CD4-positive, alpha-beta T cell (primary cell): ENCODE data around the gene REEP6. TPM values are rescaled to one million over a fixed set of nuclear protein-coding genes. Genes with fewer than 3 reads are reported as not detected.

Experiments used
- ATAC-seq: fragments of 200-7000 bp; cut with Tn5 transposase; one replicate; pipeline ENCODE4 v1.10.0; 2022; ENCODE audit warnings: mild to moderate bottlenecking; ENCODE audit not compliant: poor library complexity
- CTCF ChIA-PET: fragments of 350-600 bp; sonication (Branson Sonifier 250); formaldehyde crosslinking; loops from one replicate; lab custom pipeline; 2021; ENCODE audit warnings: antibody characterized with exemption, inconsistent platforms; lab: Charles Lee
- POLR2A ChIA-PET: fragments of 350-600 bp; sonication (Branson Sonifier 250); formaldehyde crosslinking; loops from one replicate; lab custom pipeline; 2021; ENCODE audit warnings: antibody characterized with exemption, inconsistent platforms; lab: Charles Lee
- DNase-seq, 14 experiments: peaks; one replicate each; pipeline ENCODE4 v3.0.0-alpha.2; 2013 to 2020; ENCODE audit warnings: mixed read lengths in 2 of 14
- H3K27ac ChIP-seq, 2 donors: one replicate each; pipeline versions ENCODE4 v1.5.1 to v1.7.0; 2013; ENCODE audit warnings: low read length in 2 of 2, low read depth in 1 of 2, mild to moderate bottlenecking in 1 of 2
- H3K27me3 ChIP-seq, 2 experiments: 1 replicate in 1 of 2; 2 replicates in 1 of 2; pipeline versions ENCODE4 v1.6.1 to v1.7.0; 2013; ENCODE audit warnings: low read length in 2 of 2, control low read depth in 1 of 2, mild to moderate bottlenecking in 1 of 2, moderate library complexity in 1 of 2; ENCODE audit not compliant: insufficient read depth in 2 of 2, control insufficient read depth in 1 of 2
- H3K36me3 ChIP-seq: one replicate; pipeline ENCODE4 v1.6.1; 2013; ENCODE audit warnings: low read length, control low read depth; ENCODE audit not compliant: insufficient read depth
- H3K4me1 ChIP-seq: one replicate; pipeline ENCODE4 v1.6.1; 2013; ENCODE audit warnings: low read length, control low read depth; ENCODE audit not compliant: insufficient read depth
- H3K4me3 ChIP-seq: one replicate; pipeline ENCODE4 v1.5.1; 2013; ENCODE audit warnings: mild to moderate bottlenecking, low read length, moderate library complexity
- H3K9me3 ChIP-seq, 2 experiments: 1 replicate in 1 of 2; 2 replicates in 1 of 2; pipeline versions ENCODE4 v1.6.1 to v1.7.0; 2013; ENCODE audit warnings: low read length in 2 of 2, mild to moderate bottlenecking in 2 of 2, control low read depth in 1 of 2, moderate library complexity in 1 of 2; ENCODE audit not compliant: control insufficient read depth in 1 of 2, insufficient read depth in 1 of 2
- H3K27ac Mint-ChIP-seq: one replicate; pipeline ENCODE4 v1.8.0; 2020; ENCODE audit warnings: mixed read lengths
- H3K27me3 Mint-ChIP-seq: one replicate; pipeline ENCODE4 v1.8.0; 2021; ENCODE audit warnings: mixed read lengths
- H3K36me3 Mint-ChIP-seq: one replicate; pipeline ENCODE4 v1.8.0; 2021; ENCODE audit warnings: low read depth, mixed read lengths
- H3K4me1 Mint-ChIP-seq: one replicate; pipeline ENCODE4 v1.8.0; 2021; ENCODE audit warnings: low read depth, mixed read lengths
- H3K4me3 Mint-ChIP-seq: one replicate; pipeline ENCODE4 v1.8.0; 2020; ENCODE audit warnings: mild to moderate bottlenecking, mixed read lengths
- H3K9me3 Mint-ChIP-seq: one replicate; pipeline ENCODE4 v1.8.0; 2020; ENCODE audit warnings: mixed read lengths
- CTCF ChIP-seq: fragments of 200-600 bp; IDR thresholded peaks from one replicate; pipeline ENCODE4 v1.8.0; 2022; ENCODE audit warnings: antibody characterized with exemption, mild to moderate bottlenecking
- intact Hi-C, 2 experiments: fragments of 100-400 bp; cut with DNase I in 1 of 2; cut with micrococcal nuclease in 1 of 2; formaldehyde crosslinking; loops; one replicate each; pipeline versions ENCODE4 v1.15.1 to v1.9.0; 2023 to 2025; cut with DNase I, micrococcal nuclease
- total RNA-seq, 174 experiments: library from RNA in 2 of 174; stranded (reverse) in 2 of 174; gene quantifications; one replicate each; pipeline ENCODE4 v1.2.3 and lab custom pipeline; 2021 to 2026

REEP6 gene
- total RNA-seq, 2 experiments from 2014 or later, result 2.2 to 2.8 TPM

GRCh38 chr19:1459479-1459878, 31.5 kb upstream of the REEP6 start:
- CTCF ChIA-PET, result no interaction called here
- Mint-ChIP-seq H3K36me3 (no peaks in the 10 kb centered on the region), H3K4me1 (peaks cover 17% of the 10 kb centered on the region), H3K27me3 (peaks cover 31% of the 10 kb centered on the region), H3K27ac (no peak overlapping the region), H3K9me3 (no peaks in the 10 kb centered on the region), H3K4me3 (no peak overlapping the region)
- Histone ChIP-seq H3K27ac (no peak overlapping the region), H3K36me3 (no peaks in the 10 kb centered on the region), H3K9me3 (peaks cover 0 to 16% of the 10 kb centered on the region in 2 experiments), H3K4me3 (no peak overlapping the region), H3K4me1 (peaks cover 26% of the 10 kb centered on the region), H3K27me3 (peaks cover 28 to 30% of the 10 kb centered on the region in 2 experiments)
- POLR2A ChIA-PET, result no interaction called here
- TF ChIP-seq CTCF, result no peak
- intact Hi-C loops, result no loop called here
- no peak for ATAC-seq
- peak in 1 of 14 experiments; percentile 37 for DNase-seq

GRCh38 chr19:1460033-1460995, 30.7 kb upstream of the REEP6 start:
- Mint-ChIP-seq H3K4me3 (no peak overlapping the region), H3K36me3 (no peaks in the 10 kb centered on the region), H3K27ac (no peak overlapping the region), H3K4me1 (peaks cover 10% of the 10 kb centered on the region), H3K9me3 (no peaks in the 10 kb centered on the region), H3K27me3 (peaks cover 23% of the 10 kb centered on the region)
- peaks cover 23 to 24% of the 10 kb centered on the region in 2 experiments for H3K27me3 ChIP-seq
- H3K4me3 ChIP-seq, result no peak overlapping the region
- ChIA-PET CTCF (interaction anchor here (0.6 kb wide), 1 partner anchor 1542 kb away, joined by 5 read pairs; no protein-coding TSS in a partner anchor), POLR2A (no interaction called here)
- H3K9me3 ChIP-seq, result peaks cover 0 to 14% of the 10 kb centered on the region in 2 experiments
- ATAC-seq, result no peak
- no peak overlapping the region for H3K27ac ChIP-seq
- no peak for DNase-seq
- intact Hi-C loops, result no loop called here
- no peaks in the 10 kb centered on the region for H3K36me3 ChIP-seq
- no peak for TF ChIP-seq CTCF
- peaks cover 18% of the 10 kb centered on the region for H3K4me1 ChIP-seq

GRCh38 chr19:1461862-1462261, 29.1 kb upstream of the REEP6 start:
- Histone ChIP-seq H3K27ac (no peak overlapping the region), H3K27me3 (peaks cover 16 to 18% of the 10 kb centered on the region in 2 experiments), H3K4me3 (no peak overlapping the region), H3K36me3 (no peaks in the 10 kb centered on the region), H3K4me1 (peaks cover 19% of the 10 kb centered on the region), H3K9me3 (peaks cover 0 to 8% of the 10 kb centered on the region in 2 experiments)
- peaks cover 5% of the 10 kb centered on the region for H3K4me1 Mint-ChIP-seq
- no peaks in the 10 kb centered on the region for H3K36me3 Mint-ChIP-seq
- POLR2A ChIA-PET, result no interaction called here
- CTCF ChIA-PET, result no interaction called here
- no peak for DNase-seq
- no peaks in the 10 kb centered on the region for H3K9me3 Mint-ChIP-seq
- intact Hi-C loops, result no loop called here
- no peak overlapping the region for H3K4me3 Mint-ChIP-seq
- no peak overlapping the region for H3K27ac Mint-ChIP-seq
- H3K27me3 Mint-ChIP-seq, result peaks cover 16% of the 10 kb centered on the region
- TF ChIP-seq CTCF, result no peak
- ATAC-seq, result no peak
